OCI-LY1 (cell line): Measurements from ENCODE around the gene A1BG.

ENCODE experiments used
- CTCF ChIP-seq: fragments of 200-600 bp; sonication (generic), shearing (Covaris generic); IDR thresholded peaks from 2 replicates; pipeline ENCODE4 v1.5.1; 2017; ENCODE audit warnings: mild to moderate bottlenecking, antibody characterized with exemption, low read length, moderate library complexity, mixed read lengths
- EZH2 ChIP-seq: fragments of 200-600 bp; sonication (generic), shearing (Covaris generic); IDR thresholded peaks from 2 replicates; pipeline ENCODE4 v1.8.0; 2017; ENCODE audit warnings: borderline replicate concordance, mixed run types, mild to moderate bottlenecking, antibody characterized with exemption, low read length, moderate library complexity, mixed read lengths

GRCh38 chr19:58326501-58326913 is 26.8 kb downstream of the A1BG start:
- TF ChIP-seq EZH2 (no peak), CTCF (no peak)
